Fibroblast of skin of right biceps (primary cell): ENCODE measurements around the gene EYA2.

Experiments used
- DNase-seq: peaks from one replicate; pipeline ENCODE4 v3.0.0-alpha.2; 2013

EYA2 gene

DNA sequence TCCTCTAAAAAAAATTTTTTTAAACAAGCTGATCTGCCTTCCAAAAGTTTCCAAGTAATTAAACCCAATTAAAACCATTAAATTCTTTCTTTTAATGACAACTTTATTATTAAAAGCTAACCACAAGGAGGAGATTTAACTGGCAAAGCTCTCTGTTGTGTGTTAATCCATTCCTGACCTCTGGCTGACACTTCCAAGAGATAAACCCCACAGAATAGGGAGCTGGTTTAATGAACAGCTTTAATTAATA lies 230.8 kb downstream of the EYA2 start:
- peak; percentile 59 for DNase-seq

DNA sequence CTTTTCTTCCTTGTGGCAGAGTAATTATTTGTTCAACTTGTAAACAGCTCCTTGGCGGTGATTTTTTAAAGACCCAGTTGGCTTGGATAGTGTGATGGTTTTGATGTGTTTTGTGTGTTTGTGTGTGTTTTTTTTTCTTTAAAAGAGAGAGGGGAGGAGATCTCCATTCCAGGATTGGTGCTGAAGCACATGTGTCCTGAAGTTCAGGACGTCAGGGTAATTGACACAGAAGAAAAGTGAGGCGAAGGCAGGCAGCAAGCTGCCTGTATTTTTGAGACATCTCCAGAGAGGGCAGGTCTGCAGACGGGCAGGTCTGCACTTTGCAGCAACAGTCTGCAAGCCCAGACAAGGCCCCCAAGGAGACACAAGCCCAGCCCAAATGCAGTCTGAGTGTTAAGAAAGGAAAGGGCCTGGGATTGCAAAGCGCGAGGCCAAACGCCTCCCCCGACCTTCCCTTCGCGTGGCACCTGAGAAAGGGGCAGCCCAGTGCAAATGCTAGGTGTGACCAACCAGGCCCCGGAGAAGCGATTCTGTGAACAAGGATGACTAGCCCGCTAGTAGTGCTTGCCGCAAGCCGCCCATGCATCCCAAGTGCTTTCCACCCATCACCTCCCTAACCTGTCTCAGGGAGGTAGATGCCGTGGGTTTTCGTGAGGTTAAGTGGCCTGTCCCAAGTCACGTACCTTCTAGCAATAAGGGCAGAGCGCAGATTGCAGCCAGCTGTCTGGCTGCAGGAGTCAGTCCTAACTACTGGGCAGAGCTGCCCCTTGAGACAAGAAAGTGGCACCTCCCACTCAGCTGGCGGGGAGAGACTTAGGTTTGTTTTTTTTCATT lies 231.3 kb downstream of the EYA2 start:
- DNase-seq = peak; percentile 40

DNA sequence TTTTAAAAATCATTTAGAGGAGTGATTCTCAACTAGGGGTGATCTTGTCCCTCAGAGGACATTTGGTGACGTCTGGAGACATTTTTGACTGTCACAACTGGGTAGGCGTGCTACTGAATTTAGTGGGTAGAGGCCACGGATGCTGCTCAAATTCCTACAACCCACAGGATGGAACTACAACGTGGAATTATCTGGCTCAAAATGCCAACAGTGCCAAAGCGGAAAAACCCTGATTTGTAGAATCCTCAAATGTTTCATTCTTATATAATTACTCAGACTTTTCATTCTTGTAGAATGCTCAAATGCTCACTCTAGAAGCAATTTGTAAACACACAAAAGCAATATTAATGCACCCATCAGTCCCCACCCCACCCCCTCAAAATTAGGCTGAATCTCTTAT lies 232.1 kb downstream of the EYA2 start:
- DNase-seq = peak; percentile 82

- DNase-seq = no peak
These were observed 232.9 kb downstream of the EYA2 start for GRCh38 chr20:47127546-47127945.

DNA sequence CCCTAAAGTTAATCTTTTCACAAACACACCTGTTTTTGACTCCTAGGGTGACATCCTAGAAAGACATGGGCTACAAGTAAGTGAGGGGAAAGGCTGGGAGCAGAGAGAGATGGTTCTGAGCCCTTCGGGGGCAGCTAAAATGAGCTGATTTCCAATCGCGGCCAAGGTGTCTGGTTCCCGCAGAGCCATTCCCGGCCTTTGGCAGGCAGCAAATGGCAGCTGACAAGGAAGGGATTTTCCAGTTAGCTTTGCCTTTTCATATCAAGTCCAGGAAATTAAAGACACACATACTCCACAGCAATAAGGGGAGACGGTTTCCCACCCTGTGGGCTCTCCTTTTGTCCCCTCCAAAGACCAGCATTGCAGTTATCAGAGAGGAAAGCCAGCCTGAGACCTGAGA lies 233.4 kb downstream of the EYA2 start:
- no peak for DNase-seq

DNA sequence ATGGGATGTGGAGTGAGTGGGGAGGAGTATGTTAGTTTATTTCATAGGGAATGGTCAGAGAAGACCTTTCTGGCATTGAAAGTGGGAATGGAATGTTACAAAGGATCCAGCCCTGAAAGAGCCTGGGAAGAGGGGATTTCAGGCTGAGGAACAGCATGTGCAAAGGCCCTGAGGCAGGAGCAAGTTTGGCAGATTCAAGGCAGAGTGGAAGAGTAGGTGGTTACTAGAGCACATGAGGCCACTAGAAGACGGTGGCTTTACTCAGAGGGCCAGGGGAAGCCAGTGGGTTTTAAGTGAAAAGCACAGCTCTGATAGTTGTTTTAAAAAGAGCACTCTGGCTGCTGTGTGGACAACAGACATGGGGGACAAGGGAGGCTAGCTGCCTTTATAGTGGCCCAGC lies 234.7 kb downstream of the EYA2 start:
- no peak for DNase-seq

DNA sequence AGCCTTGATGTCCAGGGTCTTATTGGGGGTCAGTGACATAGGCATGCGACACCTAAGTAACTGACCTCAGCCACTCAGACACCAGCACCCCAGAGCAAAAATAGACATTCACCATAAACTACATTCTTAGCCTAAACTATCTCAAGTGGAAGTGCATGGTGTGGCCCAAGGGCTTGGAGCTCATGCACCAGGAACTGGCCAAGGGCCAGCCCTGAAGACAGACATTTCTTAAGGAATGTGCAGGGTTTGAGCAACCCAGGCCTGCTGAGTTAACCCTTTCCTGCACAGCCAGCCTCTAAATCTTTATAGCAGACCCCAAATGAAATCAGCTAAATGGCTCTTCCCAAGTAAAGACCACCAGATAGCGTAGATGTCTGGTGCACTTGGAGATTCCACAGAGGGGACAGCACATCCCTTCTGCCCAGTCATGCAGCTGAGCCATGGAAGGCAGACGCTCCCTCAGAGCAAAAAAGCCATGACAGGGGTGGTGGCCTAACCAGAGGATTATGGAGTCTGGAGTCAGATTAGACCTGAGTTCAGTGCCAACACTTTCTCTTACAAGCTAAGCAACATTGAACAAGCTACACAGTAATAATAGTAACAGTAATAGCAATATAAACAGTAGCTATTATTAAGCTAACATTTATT lies 239.3 kb downstream of the EYA2 start:
- peak; percentile 91 for DNase-seq

DNA sequence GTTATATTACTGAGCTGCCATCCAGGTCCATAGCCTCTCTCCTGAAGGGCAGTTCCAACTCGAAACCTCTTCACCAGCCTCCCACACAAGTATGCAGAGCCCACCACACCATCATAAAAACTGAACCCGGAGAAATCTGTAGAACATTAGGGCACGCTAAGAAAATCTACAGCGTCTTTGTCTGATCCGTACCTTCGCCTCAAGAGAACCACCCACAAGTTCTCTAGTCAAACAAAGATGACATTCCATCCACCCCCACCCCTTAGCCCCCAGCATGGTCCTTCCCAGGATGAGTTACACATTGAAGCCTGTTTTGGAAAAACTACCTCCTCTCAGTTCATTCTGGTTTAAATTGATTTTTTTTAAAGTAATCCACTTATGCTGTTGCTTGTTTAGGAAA lies 242.1 kb downstream of the EYA2 start:
- DNase-seq = peak; percentile 47

DNA sequence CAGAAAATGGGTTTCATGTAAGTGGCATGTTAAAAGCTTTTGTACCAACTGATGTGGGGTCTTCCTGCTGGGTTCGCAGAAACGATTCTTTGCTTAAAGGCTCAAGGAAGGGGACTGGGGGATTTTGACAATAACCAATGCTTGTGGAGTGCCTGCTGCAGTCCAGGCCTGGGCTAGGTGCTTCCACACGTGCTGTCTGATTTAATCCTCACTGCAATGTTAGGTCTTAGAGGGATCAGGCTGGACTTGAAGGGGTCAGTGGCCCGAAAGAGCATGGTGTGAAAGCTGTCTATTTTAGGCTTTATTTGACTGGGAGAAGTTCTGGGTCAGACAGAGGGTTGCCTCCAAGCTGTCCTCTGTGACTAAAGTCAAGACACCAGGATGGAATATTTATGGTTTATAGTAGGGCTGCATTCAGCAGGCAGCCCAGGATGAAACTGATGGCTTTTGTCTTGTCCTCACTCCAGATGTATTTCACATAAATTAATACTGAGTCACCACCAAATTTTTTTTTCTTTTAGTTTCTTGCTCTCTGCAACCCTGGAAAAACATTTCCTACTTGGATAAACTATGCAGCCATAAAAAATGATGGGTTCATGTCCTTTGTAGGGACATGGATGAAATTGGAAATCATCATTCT lies 242.7 kb downstream of the EYA2 start:
- DNase-seq = peak; percentile 79

DNA sequence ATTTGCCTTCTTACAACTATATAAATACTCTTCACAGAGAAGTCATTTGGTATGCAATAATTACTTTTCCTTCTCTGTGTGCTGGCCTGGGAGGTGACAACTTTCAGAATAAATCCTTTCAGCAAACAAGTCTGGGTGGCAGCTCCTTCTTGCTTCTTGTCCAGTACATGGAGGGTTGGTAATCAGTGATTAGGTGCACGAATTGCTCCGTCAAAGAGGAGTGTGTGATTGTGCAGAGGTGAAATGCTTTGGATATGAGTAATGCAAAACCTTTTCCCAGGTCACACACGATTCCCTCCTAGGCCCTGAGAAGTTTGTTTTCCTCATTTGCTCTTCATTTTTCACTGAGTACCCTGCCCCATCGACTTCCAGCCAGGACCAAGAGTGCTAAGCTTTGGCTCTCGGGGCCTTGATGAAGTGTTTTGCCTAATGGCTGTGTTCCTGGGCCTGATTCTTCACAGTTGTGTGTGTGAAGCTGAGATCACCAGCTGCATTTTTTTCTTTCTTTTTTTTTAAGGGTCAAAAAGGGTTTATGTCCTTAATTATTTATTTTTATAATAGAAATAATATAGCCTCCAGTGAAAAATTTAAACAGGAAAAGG lies 245.4 kb downstream of the EYA2 start:
- DNase-seq = no peak

DNA sequence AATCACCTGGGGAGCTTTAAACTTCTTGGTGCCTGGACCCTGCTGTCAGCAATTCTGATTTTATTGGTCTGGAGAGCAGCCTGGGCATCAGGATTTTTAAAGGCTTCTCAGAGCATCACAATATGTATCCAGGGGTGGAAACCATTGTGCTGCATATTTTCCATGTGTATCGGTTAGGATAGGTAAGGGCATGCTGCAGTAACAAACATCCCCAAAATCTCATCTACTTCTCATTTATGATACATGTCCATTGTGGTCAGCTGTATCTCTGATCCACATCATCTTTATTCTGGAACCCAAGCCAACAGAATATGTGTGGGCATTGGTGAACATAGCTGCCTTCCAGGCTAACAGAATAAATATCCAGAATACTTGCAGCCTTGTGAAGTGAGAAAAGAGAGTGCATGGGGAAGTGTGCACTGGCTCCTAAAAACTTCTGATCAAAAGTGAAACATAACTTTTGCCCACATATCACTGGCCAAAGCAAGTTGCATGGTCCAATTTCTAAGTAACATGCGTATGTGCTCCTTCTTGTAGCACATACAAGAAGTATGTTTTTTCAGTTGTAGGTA lies 246.8 kb downstream of the EYA2 start:
- no peak for DNase-seq

- DNase-seq = no peak
These were observed 247.5 kb downstream of the EYA2 start for GRCh38 chr20:47141941-47142773.

DNA sequence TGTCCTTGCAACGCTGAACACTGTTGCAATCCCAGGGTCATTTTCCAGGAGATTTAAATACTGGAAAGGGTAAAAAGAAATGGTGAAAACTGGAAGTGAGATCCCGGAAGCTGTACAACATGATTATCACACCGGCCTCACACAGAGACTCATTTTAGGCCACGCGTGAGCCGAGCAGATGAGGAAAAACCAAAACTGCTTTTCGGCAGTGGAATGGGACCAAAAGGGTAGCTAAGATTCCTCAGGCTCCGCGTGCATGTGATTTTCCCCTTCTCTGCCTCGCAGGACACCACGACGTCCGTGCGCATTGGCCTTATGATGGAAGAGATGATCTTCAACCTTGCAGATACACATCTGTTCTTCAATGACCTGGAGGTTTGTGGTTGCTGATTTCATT lies 248.1 kb downstream of the EYA2 start:
- no peak for DNase-seq

GRCh38 chr20:47143657-47144056 lies 249.0 kb downstream of the EYA2 start:
- DNase-seq = no peak

DNA sequence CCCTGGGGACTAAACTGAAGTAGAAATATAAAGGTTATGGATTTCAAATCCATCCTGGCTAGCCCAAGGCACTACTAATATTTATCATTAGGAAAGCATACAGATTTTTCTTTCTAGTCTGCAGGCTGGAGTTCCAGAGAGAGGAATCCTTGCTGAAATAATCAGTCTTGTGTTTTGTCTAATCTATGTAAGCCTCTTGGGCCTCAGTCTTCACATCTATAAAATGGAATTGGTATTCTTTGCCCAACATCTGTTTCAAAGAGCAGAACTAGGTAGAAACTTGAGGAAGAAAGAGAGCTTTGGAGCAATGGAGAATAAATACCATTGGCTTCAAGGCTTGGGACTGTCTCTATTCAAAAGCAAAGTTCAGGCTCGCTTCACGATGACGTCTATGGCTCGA lies 249.8 kb downstream of the EYA2 start:
- DNase-seq = no peak

DNA sequence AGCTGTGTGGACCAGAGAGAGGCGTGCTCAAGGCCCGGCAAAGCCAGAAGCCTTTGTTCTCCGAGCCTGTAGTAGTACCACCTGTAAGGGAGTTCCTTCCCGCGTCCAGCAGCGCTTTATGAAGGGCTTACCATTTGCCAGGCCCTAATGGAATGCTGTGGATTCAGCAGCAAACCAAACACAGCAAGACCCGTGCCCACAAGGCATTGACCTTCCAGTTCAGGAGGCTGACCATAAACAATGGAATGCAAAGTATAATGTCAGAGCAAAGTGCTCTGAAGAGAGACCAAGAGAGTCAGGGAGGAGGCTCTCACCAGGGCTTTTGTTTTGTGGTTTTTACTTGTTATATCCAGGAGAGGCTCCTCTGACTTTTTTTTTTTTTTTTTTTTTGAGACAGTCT lies 252.0 kb downstream of the EYA2 start:
- peak; percentile 56 for DNase-seq

DNA sequence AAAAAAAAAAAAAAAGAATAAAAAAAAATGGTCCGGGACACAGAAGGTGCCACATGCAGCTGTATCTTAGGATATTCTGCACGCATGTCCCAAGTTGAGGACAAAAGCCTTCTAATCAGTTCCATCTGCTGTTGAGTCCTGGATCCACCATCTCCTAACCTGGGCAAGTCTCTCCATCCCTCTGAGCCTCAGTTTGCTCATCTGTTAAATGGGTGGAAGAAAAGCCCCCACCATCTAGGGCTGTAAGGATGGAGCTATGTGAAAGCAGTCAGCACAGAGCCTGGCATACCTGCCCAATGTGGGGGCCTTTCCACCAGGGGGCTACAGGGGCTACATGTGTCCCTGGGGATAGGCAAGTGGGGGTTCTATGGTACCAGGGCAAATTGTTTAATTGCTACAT lies 253.4 kb downstream of the EYA2 start:
- DNase-seq = no peak

- DNase-seq = no peak
These were observed 255.3 kb downstream of the EYA2 start for GRCh38 chr20:47149939-47150338.

DNA sequence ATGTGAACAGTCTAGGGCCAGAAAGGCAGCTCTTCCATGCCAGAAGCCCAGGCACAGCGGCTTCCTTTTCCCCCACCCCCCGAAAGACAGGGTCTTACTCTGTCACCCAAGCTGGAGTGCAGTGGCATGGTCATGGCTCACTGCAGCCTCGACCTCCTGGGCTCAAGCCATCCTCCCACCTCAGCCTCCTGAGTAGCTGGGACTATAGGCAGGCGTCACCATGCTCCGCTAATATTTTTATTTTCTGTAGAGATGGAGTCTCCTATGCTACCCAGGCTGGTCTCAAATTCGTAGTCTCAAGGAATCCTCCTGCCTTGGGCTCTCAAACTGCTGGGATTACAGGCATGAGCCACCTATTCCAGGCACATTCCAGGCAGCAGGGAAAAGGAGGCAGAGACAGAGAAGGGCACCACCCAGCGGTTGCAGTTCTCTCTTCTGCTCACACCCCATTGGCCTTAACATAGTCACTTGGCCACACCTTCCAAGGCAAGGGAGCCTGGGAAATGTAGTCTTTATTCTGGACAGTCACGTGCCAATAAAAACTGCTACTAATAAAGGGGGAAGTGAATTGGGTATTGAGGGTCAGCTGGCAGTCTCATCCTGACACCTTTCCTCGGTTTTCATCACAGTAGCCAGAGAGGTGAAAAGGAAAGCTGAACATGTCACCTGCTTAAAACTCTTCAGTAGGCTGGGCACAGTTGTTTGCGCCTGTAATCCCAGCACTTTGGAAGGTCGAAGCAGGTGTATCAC lies 255.9 kb downstream of the EYA2 start:
- peak; percentile 83 for DNase-seq

DNA sequence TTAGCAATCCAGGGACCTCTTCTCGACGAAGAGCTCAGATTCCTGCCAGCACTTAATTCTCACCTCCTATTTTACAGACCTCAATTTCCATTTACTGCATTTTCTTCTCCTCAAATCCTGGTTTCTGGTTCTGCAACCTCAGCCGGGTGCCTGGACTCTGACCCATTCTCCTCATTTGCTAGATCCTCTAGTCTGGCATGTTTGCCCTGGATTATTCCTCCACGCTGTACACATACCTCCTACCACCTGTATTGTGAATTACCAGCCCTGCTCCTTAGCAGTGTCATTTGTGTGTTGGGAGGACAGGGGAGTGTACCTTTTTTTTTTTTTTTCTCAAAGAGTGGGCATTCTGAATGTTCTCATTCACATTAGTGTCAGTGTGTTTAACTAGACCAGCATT lies 257.4 kb downstream of the EYA2 start:
- no peak for DNase-seq

GRCh38 chr20:47154089-47154488 lies 259.4 kb downstream of the EYA2 start:
- DNase-seq = no peak
